WTC11 (cell line): ENCODE data around the gene KRTAP5-4. TPM values are rescaled to one million over a fixed set of nuclear protein-coding genes. Genes with fewer than 3 reads are reported as not detected.

Experiments
- ATAC-seq: fragments of 200-7000 bp; cut with Tn5 transposase; 2 replicates; pipeline ENCODE4 v1.10.0; 2021; ENCODE audit warnings: mild to moderate bottlenecking, moderate library complexity
- CTCF ChIA-PET: fragments of 300-600 bp; sonication (Branson Sonifier 250); formaldehyde crosslinking; loops from one replicate; lab custom pipeline; 2021; ENCODE audit warnings: antibody characterized with exemption; lab: Charles Lee
- POLR2A ChIA-PET: fragments of 350-600 bp; sonication (Branson Sonifier 250); formaldehyde crosslinking; loops from one replicate; lab custom pipeline; 2021; ENCODE audit warnings: antibody characterized with exemption; lab: Charles Lee
- DNase-seq: peaks from one replicate; pipeline ENCODE4 v3.0.0; 2021; ENCODE audit warnings: low spot score
- H3K27ac Mint-ChIP-seq: 2 replicates; pipeline ENCODE4 v1.8.0; 2021; ENCODE audit warnings: mixed read lengths
- H3K27me3 Mint-ChIP-seq: 2 replicates; pipeline ENCODE4 v1.8.0; 2021; ENCODE audit warnings: low read depth, mild to moderate bottlenecking, moderate library complexity, mixed read lengths
- H3K36me3 Mint-ChIP-seq: 2 replicates; pipeline ENCODE4 v1.8.0; 2021; ENCODE audit warnings: mixed read lengths
- H3K4me1 Mint-ChIP-seq: 2 replicates; pipeline ENCODE4 v1.8.0; 2022; ENCODE audit warnings: mixed read lengths
- H3K4me3 Mint-ChIP-seq: 2 replicates; pipeline ENCODE4 v1.8.0; 2021; ENCODE audit warnings: mild to moderate bottlenecking, moderate library complexity, mixed read lengths
- H3K9me3 Mint-ChIP-seq: 2 replicates; pipeline ENCODE4 v1.8.0; 2021; ENCODE audit warnings: mixed read lengths
- CREB1 ChIP-seq: sonication (generic); formaldehyde crosslinking; IDR thresholded peaks from 2 replicates; pipeline ENCODE4 v1.8.0; 2023; ENCODE audit warnings: mild to moderate bottlenecking, missing genetic modification reagents
- ELF4 ChIP-seq: sonication (generic); formaldehyde crosslinking; IDR thresholded peaks from 2 replicates; pipeline ENCODE4 v1.8.1; 2022; ENCODE audit warnings: low read depth, mild to moderate bottlenecking, moderate library complexity, missing genetic modification reagents
- EMX1 ChIP-seq: fragments of 250-450 bp; sonication (Bioruptor Pico); IDR thresholded peaks from 2 replicates; pipeline ENCODE4 v1.8.0; 2021; ENCODE audit warnings: mild to moderate bottlenecking
- ESRRA ChIP-seq: sonication (generic); formaldehyde crosslinking; IDR thresholded peaks from 2 replicates; pipeline ENCODE4 v1.8.1; 2022; ENCODE audit warnings: mild to moderate bottlenecking, missing genetic modification reagents, borderline replicate concordance
- HMGA2 ChIP-seq: fragments of 250-450 bp; sonication (Bioruptor Pico); IDR thresholded peaks from 2 replicates; pipeline ENCODE4 v1.4.0; 2021; ENCODE audit warnings: mild to moderate bottlenecking, moderate library complexity
- NFYB ChIP-seq: sonication (generic); formaldehyde crosslinking; conservative IDR thresholded peaks from 2 replicates; pipeline ENCODE4 v1.8.0; 2022; ENCODE audit warnings: low read depth, missing genetic modification reagents
- NR2C2 ChIP-seq: sonication (generic); formaldehyde crosslinking; IDR thresholded peaks from 2 replicates; pipeline ENCODE4 v1.8.0; 2022; ENCODE audit warnings: mild to moderate bottlenecking, missing genetic modification reagents
- RORB ChIP-seq: fragments of 250-450 bp; sonication (Bioruptor Pico); IDR thresholded peaks from 2 replicates; pipeline ENCODE4 v1.9.0; 2021; ENCODE audit warnings: mild to moderate bottlenecking
- SP1 ChIP-seq: sonication (generic); formaldehyde crosslinking; conservative IDR thresholded peaks from 2 replicates; pipeline ENCODE4 v1.8.1; 2022; ENCODE audit warnings: missing genetic modification reagents
- TEAD1 ChIP-seq: sonication (generic); formaldehyde crosslinking; IDR thresholded peaks from 2 replicates; pipeline ENCODE4 v1.8.0; 2022; ENCODE audit warnings: mild to moderate bottlenecking, missing genetic modification reagents
- ZNF219 ChIP-seq: sonication (generic); formaldehyde crosslinking; IDR thresholded peaks from 2 replicates; pipeline ENCODE4 v1.8.0; 2023; ENCODE audit warnings: missing genetic modification reagents, mild to moderate bottlenecking, borderline replicate concordance
- ZNF317 ChIP-seq: sonication (generic); formaldehyde crosslinking; IDR thresholded peaks from 2 replicates; pipeline ENCODE4 v1.8.1; 2023; ENCODE audit warnings: low read depth, mild to moderate bottlenecking, moderate library complexity, missing genetic modification reagents, borderline replicate concordance
- ZNF423 ChIP-seq: fragments of 250-450 bp; sonication (Bioruptor Pico); IDR thresholded peaks from 2 replicates; pipeline ENCODE4 v2.1.2; 2022; ENCODE audit warnings: mild to moderate bottlenecking, moderate library complexity
- total RNA-seq: library from RNA; stranded (reverse); gene quantifications from 3 replicates; pipeline ENCODE4 v1.2.3, GENCODE V29; 2021
- TF ChIP-seq, protein P1 (sequence below): fragments of 250-450 bp; sonication (Bioruptor Pico); conservative IDR thresholded peaks from 2 replicates; pipeline ENCODE4 v1.9.0; 2021; ENCODE audit warnings: mild to moderate bottlenecking
- TF ChIP-seq, protein P2 (sequence below): sonication (generic); formaldehyde crosslinking; IDR thresholded peaks from 2 replicates; pipeline ENCODE4 v1.8.0; 2023; ENCODE audit warnings: missing genetic modification reagents, mild to moderate bottlenecking, borderline replicate concordance
- TF ChIP-seq, protein P3 (sequence below): fragments of 250-450 bp; sonication (Bioruptor Pico); IDR thresholded peaks from 2 replicates; pipeline ENCODE4 v1.8.0; 2021; ENCODE audit warnings: mild to moderate bottlenecking
- TF ChIP-seq, protein P4 (sequence below): fragments of 250-450 bp; sonication (Bioruptor Pico); IDR thresholded peaks from 2 replicates; pipeline ENCODE4 v1.9.0; 2021; ENCODE audit warnings: mild to moderate bottlenecking, borderline replicate concordance
- TF ChIP-seq, protein P5 (sequence below): sonication (generic); formaldehyde crosslinking; IDR thresholded peaks from 2 replicates; pipeline ENCODE4 v1.8.0; 2022; ENCODE audit warnings: mild to moderate bottlenecking, missing genetic modification reagents
- TF ChIP-seq, protein P6 (sequence below): sonication (generic); formaldehyde crosslinking; conservative IDR thresholded peaks from 2 replicates; pipeline ENCODE4 v1.8.1; 2022; ENCODE audit warnings: mild to moderate bottlenecking, missing genetic modification reagents

KRTAP5-4 gene
- total RNA-seq, 1 experiment from 2014 or later = not detected

DNA sequence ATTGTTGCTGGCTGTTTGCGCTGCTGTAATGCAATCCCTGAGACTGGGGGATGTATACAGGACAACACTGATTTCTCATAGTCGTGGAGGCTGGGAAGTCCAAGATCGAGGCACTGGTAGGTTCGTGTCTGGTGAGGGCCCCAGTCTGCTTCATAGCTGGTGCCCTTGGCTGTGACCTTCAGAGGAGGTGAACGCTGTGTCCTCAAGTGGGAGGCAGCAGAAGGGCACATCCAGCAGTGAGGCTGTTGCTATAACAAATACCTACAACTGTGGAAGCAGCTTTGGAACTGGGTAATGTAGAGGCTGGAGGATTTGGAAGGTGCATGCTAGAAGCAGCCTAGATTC, 29.0 kb upstream of the KRTAP5-4 start:
- Mint-ChIP-seq H3K4me3 (no peak overlapping the region), H3K36me3 (no peaks in the 10 kb centered on the region), H3K9me3 (no peaks in the 10 kb centered on the region), H3K27me3 (peaks cover 17% of the 10 kb centered on the region), H3K27ac (no peak overlapping the region), H3K4me1 (no peaks in the 10 kb centered on the region)
- no peak for DNase-seq
- TF ChIP-seq, protein P1, sequence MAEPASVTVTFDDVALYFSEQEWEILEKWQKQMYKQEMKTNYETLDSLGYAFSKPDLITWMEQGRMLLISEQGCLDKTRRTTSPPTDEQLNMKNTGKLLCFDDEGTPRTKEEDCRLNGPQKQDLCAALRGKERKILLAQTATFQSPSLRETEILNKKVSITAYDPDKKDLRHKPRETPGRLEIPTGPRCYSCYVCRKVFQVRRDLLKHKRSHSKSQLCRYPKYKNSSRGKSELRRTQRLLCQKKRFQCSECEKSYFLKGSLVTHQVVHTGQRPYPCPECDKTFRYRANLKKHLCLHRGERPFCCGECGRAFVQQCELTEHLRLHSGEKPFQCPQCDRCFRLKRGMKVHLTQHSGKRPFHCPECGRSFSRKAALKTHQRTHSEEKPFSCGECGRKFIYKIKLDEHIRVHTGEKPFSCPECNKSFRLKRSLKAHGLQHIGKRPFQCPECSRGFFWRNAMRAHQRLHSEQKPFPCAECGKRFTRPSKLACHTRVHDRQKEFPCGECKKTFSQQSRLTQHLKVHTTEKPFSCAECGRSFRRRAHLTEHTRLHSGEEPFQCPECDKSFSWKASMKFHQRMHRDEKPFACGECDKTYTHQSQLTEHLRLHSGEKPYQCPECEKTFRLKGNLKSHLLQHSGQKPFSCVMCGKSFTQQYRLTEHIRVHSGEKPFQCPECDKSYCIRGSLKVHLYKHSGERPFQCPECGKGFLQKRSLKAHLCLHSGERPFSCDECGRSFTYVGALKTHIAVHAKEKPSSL (CRISPR knock-in tag) = no peak
- no peak for TF ChIP-seq ESRRA (CRISPR knock-in tag)
- no peak for TF ChIP-seq NR2C2 (CRISPR knock-in tag)
- no peak for TF ChIP-seq ZNF423
- TF ChIP-seq, protein P2, sequence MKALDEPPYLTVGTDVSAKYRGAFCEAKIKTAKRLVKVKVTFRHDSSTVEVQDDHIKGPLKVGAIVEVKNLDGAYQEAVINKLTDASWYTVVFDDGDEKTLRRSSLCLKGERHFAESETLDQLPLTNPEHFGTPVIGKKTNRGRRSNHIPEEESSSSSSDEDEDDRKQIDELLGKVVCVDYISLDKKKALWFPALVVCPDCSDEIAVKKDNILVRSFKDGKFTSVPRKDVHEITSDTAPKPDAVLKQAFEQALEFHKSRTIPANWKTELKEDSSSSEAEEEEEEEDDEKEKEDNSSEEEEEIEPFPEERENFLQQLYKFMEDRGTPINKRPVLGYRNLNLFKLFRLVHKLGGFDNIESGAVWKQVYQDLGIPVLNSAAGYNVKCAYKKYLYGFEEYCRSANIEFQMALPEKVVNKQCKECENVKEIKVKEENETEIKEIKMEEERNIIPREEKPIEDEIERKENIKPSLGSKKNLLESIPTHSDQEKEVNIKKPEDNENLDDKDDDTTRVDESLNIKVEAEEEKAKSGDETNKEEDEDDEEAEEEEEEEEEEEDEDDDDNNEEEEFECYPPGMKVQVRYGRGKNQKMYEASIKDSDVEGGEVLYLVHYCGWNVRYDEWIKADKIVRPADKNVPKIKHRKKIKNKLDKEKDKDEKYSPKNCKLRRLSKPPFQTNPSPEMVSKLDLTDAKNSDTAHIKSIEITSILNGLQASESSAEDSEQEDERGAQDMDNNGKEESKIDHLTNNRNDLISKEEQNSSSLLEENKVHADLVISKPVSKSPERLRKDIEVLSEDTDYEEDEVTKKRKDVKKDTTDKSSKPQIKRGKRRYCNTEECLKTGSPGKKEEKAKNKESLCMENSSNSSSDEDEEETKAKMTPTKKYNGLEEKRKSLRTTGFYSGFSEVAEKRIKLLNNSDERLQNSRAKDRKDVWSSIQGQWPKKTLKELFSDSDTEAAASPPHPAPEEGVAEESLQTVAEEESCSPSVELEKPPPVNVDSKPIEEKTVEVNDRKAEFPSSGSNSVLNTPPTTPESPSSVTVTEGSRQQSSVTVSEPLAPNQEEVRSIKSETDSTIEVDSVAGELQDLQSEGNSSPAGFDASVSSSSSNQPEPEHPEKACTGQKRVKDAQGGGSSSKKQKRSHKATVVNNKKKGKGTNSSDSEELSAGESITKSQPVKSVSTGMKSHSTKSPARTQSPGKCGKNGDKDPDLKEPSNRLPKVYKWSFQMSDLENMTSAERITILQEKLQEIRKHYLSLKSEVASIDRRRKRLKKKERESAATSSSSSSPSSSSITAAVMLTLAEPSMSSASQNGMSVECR (CRISPR knock-in tag) = no peak
- TF ChIP-seq, protein P3, sequence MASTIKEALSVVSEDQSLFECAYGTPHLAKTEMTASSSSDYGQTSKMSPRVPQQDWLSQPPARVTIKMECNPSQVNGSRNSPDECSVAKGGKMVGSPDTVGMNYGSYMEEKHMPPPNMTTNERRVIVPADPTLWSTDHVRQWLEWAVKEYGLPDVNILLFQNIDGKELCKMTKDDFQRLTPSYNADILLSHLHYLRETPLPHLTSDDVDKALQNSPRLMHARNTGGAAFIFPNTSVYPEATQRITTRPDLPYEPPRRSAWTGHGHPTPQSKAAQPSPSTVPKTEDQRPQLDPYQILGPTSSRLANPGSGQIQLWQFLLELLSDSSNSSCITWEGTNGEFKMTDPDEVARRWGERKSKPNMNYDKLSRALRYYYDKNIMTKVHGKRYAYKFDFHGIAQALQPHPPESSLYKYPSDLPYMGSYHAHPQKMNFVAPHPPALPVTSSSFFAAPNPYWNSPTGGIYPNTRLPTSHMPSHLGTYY (CRISPR knock-in tag) = no peak
- TF ChIP-seq TEAD1 (CRISPR knock-in tag) = no peak
- TF ChIP-seq SP1 = no peak
- TF ChIP-seq, protein P4, sequence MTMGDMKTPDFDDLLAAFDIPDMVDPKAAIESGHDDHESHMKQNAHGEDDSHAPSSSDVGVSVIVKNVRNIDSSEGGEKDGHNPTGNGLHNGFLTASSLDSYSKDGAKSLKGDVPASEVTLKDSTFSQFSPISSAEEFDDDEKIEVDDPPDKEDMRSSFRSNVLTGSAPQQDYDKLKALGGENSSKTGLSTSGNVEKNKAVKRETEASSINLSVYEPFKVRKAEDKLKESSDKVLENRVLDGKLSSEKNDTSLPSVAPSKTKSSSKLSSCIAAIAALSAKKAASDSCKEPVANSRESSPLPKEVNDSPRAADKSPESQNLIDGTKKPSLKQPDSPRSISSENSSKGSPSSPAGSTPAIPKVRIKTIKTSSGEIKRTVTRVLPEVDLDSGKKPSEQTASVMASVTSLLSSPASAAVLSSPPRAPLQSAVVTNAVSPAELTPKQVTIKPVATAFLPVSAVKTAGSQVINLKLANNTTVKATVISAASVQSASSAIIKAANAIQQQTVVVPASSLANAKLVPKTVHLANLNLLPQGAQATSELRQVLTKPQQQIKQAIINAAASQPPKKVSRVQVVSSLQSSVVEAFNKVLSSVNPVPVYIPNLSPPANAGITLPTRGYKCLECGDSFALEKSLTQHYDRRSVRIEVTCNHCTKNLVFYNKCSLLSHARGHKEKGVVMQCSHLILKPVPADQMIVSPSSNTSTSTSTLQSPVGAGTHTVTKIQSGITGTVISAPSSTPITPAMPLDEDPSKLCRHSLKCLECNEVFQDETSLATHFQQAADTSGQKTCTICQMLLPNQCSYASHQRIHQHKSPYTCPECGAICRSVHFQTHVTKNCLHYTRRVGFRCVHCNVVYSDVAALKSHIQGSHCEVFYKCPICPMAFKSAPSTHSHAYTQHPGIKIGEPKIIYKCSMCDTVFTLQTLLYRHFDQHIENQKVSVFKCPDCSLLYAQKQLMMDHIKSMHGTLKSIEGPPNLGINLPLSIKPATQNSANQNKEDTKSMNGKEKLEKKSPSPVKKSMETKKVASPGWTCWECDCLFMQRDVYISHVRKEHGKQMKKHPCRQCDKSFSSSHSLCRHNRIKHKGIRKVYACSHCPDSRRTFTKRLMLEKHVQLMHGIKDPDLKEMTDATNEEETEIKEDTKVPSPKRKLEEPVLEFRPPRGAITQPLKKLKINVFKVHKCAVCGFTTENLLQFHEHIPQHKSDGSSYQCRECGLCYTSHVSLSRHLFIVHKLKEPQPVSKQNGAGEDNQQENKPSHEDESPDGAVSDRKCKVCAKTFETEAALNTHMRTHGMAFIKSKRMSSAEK (CRISPR knock-in tag) = no peak
- TF ChIP-seq, protein P5, sequence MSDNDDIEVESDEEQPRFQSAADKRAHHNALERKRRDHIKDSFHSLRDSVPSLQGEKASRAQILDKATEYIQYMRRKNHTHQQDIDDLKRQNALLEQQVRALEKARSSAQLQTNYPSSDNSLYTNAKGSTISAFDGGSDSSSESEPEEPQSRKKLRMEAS (CRISPR knock-in tag) = no peak
- no peak for TF ChIP-seq CREB1 (CRISPR knock-in tag)
- no peak for TF ChIP-seq NFYB (CRISPR knock-in tag)
- TF ChIP-seq HMGA2 (CRISPR knock-in tag) = no peak
- TF ChIP-seq, protein P6, sequence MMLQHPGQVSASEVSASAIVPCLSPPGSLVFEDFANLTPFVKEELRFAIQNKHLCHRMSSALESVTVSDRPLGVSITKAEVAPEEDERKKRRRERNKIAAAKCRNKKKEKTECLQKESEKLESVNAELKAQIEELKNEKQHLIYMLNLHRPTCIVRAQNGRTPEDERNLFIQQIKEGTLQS = no peak
- TF ChIP-seq ZNF219 (CRISPR knock-in tag) = no peak
- TF ChIP-seq RORB (CRISPR knock-in tag) = no peak
- no peak for TF ChIP-seq ELF4 (CRISPR knock-in tag)
- no peak for TF ChIP-seq ZNF317 (CRISPR knock-in tag)
- no peak for TF ChIP-seq EMX1 (CRISPR knock-in tag)
- no peak for ATAC-seq
- CTCF ChIA-PET = interaction anchor here (0.6 to 3.8 kb wide), 7 partner anchors 10 to 1421 kb away, joined by 3 to 57 read pairs (median 3); no protein-coding TSS in a partner anchor
- POLR2A ChIA-PET = no interaction called here
